ENCODE measurements around the gene FAAP100. TPM values are rescaled to one million over a fixed set of nuclear protein-coding genes. Genes with fewer than 3 reads are reported as not detected.
"Not testable (repeated sequence)": the region's sequence is repeated elsewhere in the genome, so short reads cannot be mapped to it uniquely, and the experiment has no call there.

Gene FAAP100
- total and polyA plus RNA-seq, 2 experiments from 2014 or later: 25.2 to 44.9 TPM

GRCh38 chr17:81533339-81534141 is 18.6 kb downstream of the FAAP100 start:
- WGBS, 2 experiments (ENCODE audit: low coverage in 1 of 2, low lambda C conversion rate in 2 of 2, missing lambda C conversion rate in 2 of 2): 46 to 49% methylated on average over 21 of the region's 21 CpGs
- H4K20me1 ChIP-seq (ENCODE audit: insufficient read depth): no peaks in the 10 kb centered on the region
- TF ChIP-seq EZH2phosphoT487 (IDR thresholded peaks at IDR 0.05; ENCODE audit: insufficient read depth, low read depth) (no peak), EZH2 (IDR thresholded peaks at IDR 0.05; ENCODE audit: insufficient read depth, poor library complexity, severe bottlenecking) (no peak)

DNA sequence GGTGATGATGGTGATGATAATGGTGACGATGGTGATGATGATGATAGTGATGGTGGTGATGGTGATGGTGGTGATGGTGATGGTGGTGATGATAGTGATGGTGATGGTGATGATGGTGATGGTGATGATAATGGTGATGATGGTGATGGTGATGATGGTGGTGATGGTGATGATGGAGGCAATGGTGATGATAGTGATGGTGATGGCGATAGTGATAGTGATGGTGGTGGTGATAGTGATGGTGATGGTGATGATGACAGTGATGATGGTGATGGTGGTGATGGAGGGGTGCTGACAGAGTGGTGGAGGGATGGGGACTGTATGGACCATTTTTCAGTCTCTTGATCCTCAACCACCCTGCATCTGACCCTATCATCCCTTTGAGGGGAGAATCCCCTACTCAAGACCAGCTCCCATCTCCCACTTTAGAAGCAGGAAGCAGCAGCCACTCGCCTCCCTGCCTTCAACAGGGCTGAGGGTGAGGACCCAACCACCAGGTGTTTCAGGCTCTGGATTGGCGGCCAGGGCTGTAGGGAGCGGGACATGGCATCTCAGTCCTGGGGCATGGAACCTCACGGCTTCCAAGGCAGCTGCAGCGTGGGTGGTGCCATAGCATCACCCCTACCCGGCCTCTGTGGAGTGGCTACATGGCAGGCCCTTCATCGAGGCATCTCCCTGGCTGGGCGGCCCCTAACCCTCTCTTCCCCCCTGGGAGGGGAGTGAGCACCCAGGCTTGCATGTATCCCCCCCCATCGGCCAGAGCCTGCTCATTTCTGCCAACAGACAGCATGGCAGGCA is 19.5 kb downstream of the FAAP100 start:
- in situ Hi-C loops (cut with MboI): no loop called here
- no peaks in the 10 kb centered on the region for H3K36me3 ChIP-seq (ENCODE audit: low read depth)

More at GRCh38 chr17:81533339-81534141, 18.6 kb downstream of the FAAP100 start:
- in situ Hi-C loops (cut with MboI): no loop called here
- Histone ChIP-seq H3K27me3 (replicated peaks; ENCODE audit: insufficient read depth) (no peaks in the 10 kb centered on the region), H3K36me3 (ENCODE audit: low read depth) (no peaks in the 10 kb centered on the region), H3K9me2 (ENCODE audit: insufficient read depth) (no peaks in the 10 kb centered on the region), H3K9ac (no peak overlapping the region), H2AFZ (no peak overlapping the region), H3K4me1 (ENCODE audit: insufficient read depth) (no peaks in the 10 kb centered on the region), H3F3A (ENCODE audit: insufficient read depth) (no peaks in the 10 kb centered on the region), H3K79me2 (ENCODE audit: insufficient read depth) (no peaks in the 10 kb centered on the region), H3K4me3 (no peak overlapping the region), H3K4me2 (ENCODE audit: unreplicated experiment) (no peak overlapping the region), H3K27ac (no peak overlapping the region), H3K9me3 (ENCODE audit: low read depth) (no peaks in the 10 kb centered on the region)
- no peak for DNase-seq

GRCh38 chr17:81531998-81532404 is 20.2 kb downstream of the FAAP100 start:
- H3K4me2 ChIP-seq (ENCODE audit: unreplicated experiment); H3K4me3 ChIP-seq; H3F3A ChIP-seq (ENCODE audit: insufficient read depth); in situ Hi-C loops (cut with MboI); H3K9ac ChIP-seq; H3K27me3 ChIP-seq (replicated peaks; ENCODE audit: insufficient read depth); H3K79me2 ChIP-seq (ENCODE audit: insufficient read depth); H4K20me1 ChIP-seq (ENCODE audit: insufficient read depth); H3K9me3 ChIP-seq (ENCODE audit: low read depth); H3K36me3 ChIP-seq (ENCODE audit: low read depth); H3K9me2 ChIP-seq (ENCODE audit: insufficient read depth); H2AFZ ChIP-seq; H3K4me1 ChIP-seq (ENCODE audit: insufficient read depth); H3K27ac ChIP-seq; DNase-seq: not testable (repeated sequence)
- 94 to 100% methylated on average over 1 to 3 of the region's 3 CpGs for WGBS, 2 experiments (ENCODE audit: low coverage in 1 of 2, low lambda C conversion rate in 2 of 2, missing lambda C conversion rate in 2 of 2)

More for the DNA sequence above, 19.5 kb downstream of the FAAP100 start:
- no peak overlapping the region for H3K9ac ChIP-seq
- no peak overlapping the region for H3K4me2 ChIP-seq (ENCODE audit: unreplicated experiment)
- H3K27me3 ChIP-seq (replicated peaks; ENCODE audit: insufficient read depth): no peaks in the 10 kb centered on the region
- 0 out of 2 replicates have a peak, but pooled peaks cover under 1% of the 10 kb centered on the region for H3K4me1 ChIP-seq (ENCODE audit: insufficient read depth)
- DNase-seq: no peak
- no peaks in the 10 kb centered on the region for H3K79me2 ChIP-seq (ENCODE audit: insufficient read depth)
- no peak overlapping the region for H3K4me3 ChIP-seq
- H4K20me1 ChIP-seq (ENCODE audit: insufficient read depth): no peaks in the 10 kb centered on the region
- no peak for TF ChIP-seq EZH2phosphoT487 (IDR thresholded peaks at IDR 0.05; ENCODE audit: insufficient read depth, low read depth)
- no peak for TF ChIP-seq EZH2 (IDR thresholded peaks at IDR 0.05; ENCODE audit: insufficient read depth, poor library complexity, severe bottlenecking)
- no peak overlapping the region for H2AFZ ChIP-seq
- no peaks in the 10 kb centered on the region for H3K9me3 ChIP-seq (ENCODE audit: low read depth)
- 87 to 91% methylated on average over 10 to 11 of the region's 11 CpGs for WGBS, 2 experiments (ENCODE audit: low coverage in 1 of 2, low lambda C conversion rate in 2 of 2, missing lambda C conversion rate in 2 of 2)
- no peaks in the 10 kb centered on the region for H3K9me2 ChIP-seq (ENCODE audit: insufficient read depth)
- H3K27ac ChIP-seq: no peak overlapping the region
- H3F3A ChIP-seq (ENCODE audit: insufficient read depth): no peaks in the 10 kb centered on the region

- H3K27ac ChIP-seq; H2AFZ ChIP-seq; H3K36me3 ChIP-seq (ENCODE audit: low read depth); H3K9me3 ChIP-seq (ENCODE audit: low read depth); H3K4me1 ChIP-seq (ENCODE audit: insufficient read depth); H3K4me3 ChIP-seq; H3K4me2 ChIP-seq (ENCODE audit: unreplicated experiment); H3F3A ChIP-seq (ENCODE audit: insufficient read depth); H3K27me3 ChIP-seq (replicated peaks; ENCODE audit: insufficient read depth); H3K9ac ChIP-seq; H3K9me2 ChIP-seq (ENCODE audit: insufficient read depth); DNase-seq; H3K79me2 ChIP-seq (ENCODE audit: insufficient read depth); in situ Hi-C loops (cut with MboI); H4K20me1 ChIP-seq (ENCODE audit: insufficient read depth): not testable (repeated sequence)
- 79 to 84% methylated on average over 5 to 6 of the region's 6 CpGs for WGBS, 2 experiments (ENCODE audit: low coverage in 1 of 2, low lambda C conversion rate in 2 of 2, missing lambda C conversion rate in 2 of 2)
Measured at GRCh38 chr17:81531013-81531412, 21.1 kb downstream of the FAAP100 start.

Measured in GM23248 (cell line).